Measurements from ENCODE around the gene GNAL. TPM values are rescaled to one million over a fixed set of nuclear protein-coding genes. Genes with fewer than 3 reads are reported as not detected.

The GNAL gene
- total RNA-seq, 4 donors from 2014 or later: 13.5 to 24.6 (median 19.9) TPM

- Histone ChIP-seq H3K36me3 (no peaks in the 10 kb centered on the region), H3K4me3 (no peak overlapping the region), H3K4me1 (no peaks in the 10 kb centered on the region), H3K27ac (no peak overlapping the region), H3K9me3 (no peaks in the 10 kb centered on the region), H3K27me3 (no peaks in the 10 kb centered on the region)
- TF ChIP-seq POLR2A (IDR thresholded peaks at IDR 0.05): no peak
- no peak for TF ChIP-seq POLR2AphosphoS5 (IDR thresholded peaks at IDR 0.05)
- TF ChIP-seq CTCF (IDR thresholded peaks at IDR 0.05): no peak
- TF ChIP-seq EP300 (IDR thresholded peaks at IDR 0.05): no peak
- WGBS, 2 donors (ENCODE audit: low coverage in 1 of 2): 85 to 96% methylated on average over 2 of the region's 2 CpGs
- no peak for ATAC-seq
These were observed 130.9 kb downstream of the GNAL start for GRCh38 chr18:11819938-11820337.

GRCh38 chr18:11820697-11821096, 131.6 kb downstream of the GNAL start:
- Histone ChIP-seq H3K9me3 (no peaks in the 10 kb centered on the region), H3K4me3 (no peak overlapping the region), H3K27me3 (no peaks in the 10 kb centered on the region), H3K27ac (no peak overlapping the region), H3K4me1 (no peaks in the 10 kb centered on the region), H3K36me3 (no peaks in the 10 kb centered on the region)
- WGBS, 2 donors (ENCODE audit: low coverage in 1 of 2): 45 to 70% methylated on average over 2 of the region's 2 CpGs
- ATAC-seq: no peak
- TF ChIP-seq POLR2A (IDR thresholded peaks at IDR 0.05) (no peak), POLR2AphosphoS5 (IDR thresholded peaks at IDR 0.05) (no peak), EP300 (IDR thresholded peaks at IDR 0.05) (no peak), CTCF (IDR thresholded peaks at IDR 0.05) (no peak)

GRCh38 chr18:11821208-11821607, 132.1 kb downstream of the GNAL start:
- 84 to 86% methylated on average over 4 to 7 of the region's 7 CpGs for WGBS, 2 donors (ENCODE audit: low coverage in 1 of 2)
- Histone ChIP-seq H3K27me3 (no peaks in the 10 kb centered on the region), H3K36me3 (no peaks in the 10 kb centered on the region), H3K4me3 (no peak overlapping the region), H3K4me1 (no peaks in the 10 kb centered on the region), H3K27ac (no peak overlapping the region), H3K9me3 (no peaks in the 10 kb centered on the region)
- TF ChIP-seq POLR2A (IDR thresholded peaks at IDR 0.05) (no peak), POLR2AphosphoS5 (IDR thresholded peaks at IDR 0.05) (no peak), CTCF (IDR thresholded peaks at IDR 0.05) (no peak), EP300 (IDR thresholded peaks at IDR 0.05) (no peak)
- ATAC-seq: no peak

- no peaks in the 10 kb centered on the region for H3K36me3 ChIP-seq
- H3K4me3 ChIP-seq: no peak overlapping the region
- H3K27ac ChIP-seq: no peak overlapping the region
- WGBS, 2 donors (ENCODE audit: low coverage in 1 of 2): 40 to 68% methylated on average over 1 to 2 of the region's 40 CpGs
- TF ChIP-seq EP300 (IDR thresholded peaks at IDR 0.05) (no peak), POLR2AphosphoS5 (IDR thresholded peaks at IDR 0.05) (no peak), CTCF (IDR thresholded peaks at IDR 0.05) (no peak), POLR2A (IDR thresholded peaks at IDR 0.05) (no peak)
- no peaks in the 10 kb centered on the region for H3K9me3 ChIP-seq
- no peak for ATAC-seq
- H3K27me3 ChIP-seq: no peaks in the 10 kb centered on the region
- no peaks in the 10 kb centered on the region for H3K4me1 ChIP-seq
These were observed 132.7 kb downstream of the GNAL start for GRCh38 chr18:11821643-11822237.

- Histone ChIP-seq H3K36me3 (no peaks in the 10 kb centered on the region), H3K27me3 (no peaks in the 10 kb centered on the region), H3K27ac (no peak overlapping the region), H3K9me3 (no peaks in the 10 kb centered on the region), H3K4me1 (no peaks in the 10 kb centered on the region), H3K4me3 (no peak overlapping the region)
- ATAC-seq: no peak
- WGBS, 2 donors (ENCODE audit: low coverage in 1 of 2): 54 to 70% methylated on average over 5 of the region's 5 CpGs
- TF ChIP-seq POLR2AphosphoS5 (IDR thresholded peaks at IDR 0.05) (no peak), EP300 (IDR thresholded peaks at IDR 0.05) (no peak), POLR2A (IDR thresholded peaks at IDR 0.05) (no peak), CTCF (IDR thresholded peaks at IDR 0.05) (no peak)
These were observed 134.5 kb downstream of the GNAL start for GRCh38 chr18:11823545-11823944.
